HG02870 (cell line): ENCODE measurements around the gene TMEM245.
"Not testable (repeated sequence)": the region's sequence is repeated elsewhere in the genome, so short reads cannot be mapped to it uniquely, and the experiment has no call there.

ENCODE experiments used
- ATAC-seq: cut with Tn5 transposase; IDR thresholded peaks from one replicate; pipeline ENCODE4 v1.9.1; 2021; ENCODE audit warnings: mild to moderate bottlenecking, moderate library complexity; ENCODE audit not compliant: unreplicated experiment

Gene TMEM245

GRCh38 chr9:109003116-109003515 lies 116.6 kb downstream of the TMEM245 start:
- no peak for ATAC-seq

GRCh38 chr9:109002141-109002540 lies 117.6 kb downstream of the TMEM245 start:
- no peak for ATAC-seq

GRCh38 chr9:109001275-109001676 lies 118.5 kb downstream of the TMEM245 start:
- ATAC-seq, result no peak

- ATAC-seq, result no peak
Observed at GRCh38 chr9:108997112-108997511, 122.6 kb downstream of the TMEM245 start.

GRCh38 chr9:108996643-108997042 lies 123.1 kb downstream of the TMEM245 start:
- ATAC-seq, result no peak

- ATAC-seq, result peak; percentile 91
Observed at GRCh38 chr9:108994695-108995094, 125.1 kb downstream of the TMEM245 start.

- ATAC-seq, result no peak
Observed at GRCh38 chr9:108991479-108991878, 128.3 kb downstream of the TMEM245 start.

- no peak for ATAC-seq
Observed at GRCh38 chr9:108983885-108984284, 135.9 kb downstream of the TMEM245 start.

- no peak for ATAC-seq
Observed at GRCh38 chr9:108980893-108981292, 138.9 kb downstream of the TMEM245 start.

- ATAC-seq, result no peak
Observed at GRCh38 chr9:108978205-108978604, 141.5 kb downstream of the TMEM245 start.

GRCh38 chr9:108973895-108974294 lies 145.9 kb downstream of the TMEM245 start:
- ATAC-seq, result no peak

- no peak for ATAC-seq
Observed at GRCh38 chr9:108972626-108973209, 147.0 kb downstream of the TMEM245 start.

GRCh38 chr9:108972186-108972585 lies 147.6 kb downstream of the TMEM245 start:
- no peak for ATAC-seq

- ATAC-seq, result not testable (repeated sequence)
Observed at GRCh38 chr9:108971392-108971791, 148.4 kb downstream of the TMEM245 start.

- no peak for ATAC-seq
Observed at GRCh38 chr9:108967916-108968315, 151.8 kb downstream of the TMEM245 start.
